Right lobe of liver (tissue), 6 donors: ENCODE results near the gene ITGAV. TPM values are rescaled to one million over a fixed set of nuclear protein-coding genes. Genes with fewer than 3 reads are reported as not detected.

Source experiments
- ATAC-seq, 4 donors: fragments of 200-7000 bp; cut with Tn5 transposase; one replicate each; pipeline ENCODE4 v1.9.1; 2020; ENCODE audit warnings: mild to moderate bottlenecking in 4 of 4, moderate library complexity in 4 of 4
- DNase-seq, 3 donors: peaks; one replicate each; pipeline ENCODE4 v3.0.0-alpha.2; 2020
- H3K27ac ChIP-seq, 3 donors: fragments of 200-600 bp; one replicate each; pipeline ENCODE4 v1.8.0; 2022
- H3K27me3 ChIP-seq, 2 donors: fragments of 200-600 bp; one replicate each; pipeline ENCODE4 v1.8.0; 2022
- H3K36me3 ChIP-seq, 4 donors: fragments of 200-600 bp; sonication (generic) in 1 of 4; one replicate each; pipeline versions ENCODE4 v1.5.1 to v1.8.0; 2017 to 2022; ENCODE audit warnings: control low read depth in 1 of 4
- H3K4me1 ChIP-seq, 4 donors: fragments of 200-600 bp; sonication (generic) in 1 of 4; one replicate each; pipeline versions ENCODE4 v1.5.1 to v1.8.0; 2017 to 2022; ENCODE audit warnings: control low read depth in 1 of 4
- H3K4me3 ChIP-seq, 3 donors: fragments of 200-600 bp; one replicate each; pipeline ENCODE4 v1.8.0; 2022
- H3K9me3 ChIP-seq, 4 donors: fragments of 200-600 bp; sonication (generic) in 1 of 4; one replicate each; pipeline versions ENCODE4 v1.5.1 to v1.8.0; 2017 to 2022; ENCODE audit warnings: control low read depth in 1 of 4
- CTCF ChIP-seq, 4 donors: fragments of 200-600 bp in 3 of 4; fragments of 450-650 bp in 1 of 4; IDR thresholded peaks; one replicate each; pipeline versions ENCODE4 v1.5.1 to v1.8.0; 2016 to 2022; ENCODE audit warnings: antibody characterized with exemption in 4 of 4, mild to moderate bottlenecking in 2 of 4
- POLR2A ChIP-seq: fragments of 450-650 bp; IDR thresholded peaks from one replicate; pipeline ENCODE4 v1.6.1; 2017; ENCODE audit warnings: antibody characterized with exemption, mild to moderate bottlenecking
- WGBS: methylation state at CpG from one replicate; pipeline ENCODE4 v1.1.6; 2018; ENCODE audit warnings: low coverage, low lambda C conversion rate; ENCODE audit not compliant: insufficient coverage; ENCODE audit errors: missing lambda C conversion rate; 5-methylcytosine and 5-hydroxymethylcytosine counted together
- intact Hi-C, 2 donors: fragments of 100-400 bp; cut with DNase I; formaldehyde crosslinking; loops; one replicate each; pipeline versions ENCODE4 v1.11.2 to v1.14.1; 2022
- total RNA-seq, 6 experiments: library from RNA; depleted of rRNA in 2 of 6; stranded (reverse); fragments of >200 nt in 2 of 6; fragmentation: NEBNext Ultra II Directional in 3 of 6; extraction: Animal tissue kit (Norgen Biotek cat#: 25700) in 3 of 6; gene quantifications; one replicate each; pipeline versions ENCODE4 v1.1.0 to v1.2.4, GENCODE V29; 2016 to 2023
- donor health status: DM: no; HTN: yes; CAD: no.
- donor health status: DM: no; HTN: no; CAD: no.
- donor health status: DM: no; HTN: no; CAD: no.
- donor health status: DM: no; HTN: yes; CAD: no.
- donor health status: DM: no; HTN: yes; CAD: no.

ITGAV gene
- total RNA-seq, 6 experiments from 2014 or later, result 16.3 to 48.4 (median 26.4) TPM

- H3K9me3 ChIP-seq, result no peaks in the 10 kb centered on the region
- H3K27me3 ChIP-seq, result no peaks in the 10 kb centered on the region
- DNase-seq (no peak), ATAC-seq (no peak)
- TF ChIP-seq POLR2A, result no peak
- TF ChIP-seq CTCF (IDR thresholded peaks at IDR 0.05), result no peak
- no peak overlapping the region for H3K4me3 ChIP-seq
- H3K4me1 ChIP-seq, result no peaks in the 10 kb centered on the region
- no peaks in the 10 kb centered on the region for H3K36me3 ChIP-seq
- intact Hi-C loops, result no loop called here
- H3K27ac ChIP-seq, result no peak overlapping the region
Measured at GRCh38 chr2:186699742-186700141, 109.9 kb downstream of the ITGAV start.

GRCh38 chr2:186702006-186702405 is 112.2 kb downstream of the ITGAV start:
- Histone ChIP-seq H3K27ac (no peak overlapping the region), H3K4me1 (no peaks in the 10 kb centered on the region), H3K27me3 (no peaks in the 10 kb centered on the region), H3K36me3 (no peaks in the 10 kb centered on the region), H3K4me3 (no peak overlapping the region), H3K9me3 (no peaks in the 10 kb centered on the region)
- no peak for TF ChIP-seq POLR2A
- no peak for TF ChIP-seq CTCF (IDR thresholded peaks at IDR 0.05)
- WGBS, result 61% methylated on average over 2 of the region's 2 CpGs
- intact Hi-C loops, result no loop called here
- ATAC-seq, result no peak
- no peak for DNase-seq

- no peaks in the 10 kb centered on the region for H3K4me1 ChIP-seq
- no peaks in the 10 kb centered on the region for H3K36me3 ChIP-seq
- H3K4me3 ChIP-seq, result no peak overlapping the region
- no peak for DNase-seq
- no peak overlapping the region for H3K27ac ChIP-seq
- H3K27me3 ChIP-seq, result no peaks in the 10 kb centered on the region
- TF ChIP-seq CTCF (IDR thresholded peaks at IDR 0.05) (no peak), POLR2A (no peak)
- intact Hi-C loops, result no loop called here
- 69% methylated on average over 2 of the region's 2 CpGs for WGBS
- no peaks in the 10 kb centered on the region for H3K9me3 ChIP-seq
- no peak for ATAC-seq
Measured at GRCh38 chr2:186702501-186702900, 112.6 kb downstream of the ITGAV start.

- TF ChIP-seq POLR2A, result no peak
- no peak for TF ChIP-seq CTCF (IDR thresholded peaks at IDR 0.05)
- DNase-seq (no peak), ATAC-seq (no peak)
- no peaks in the 10 kb centered on the region for H3K27me3 ChIP-seq
- H3K9me3 ChIP-seq, result no peaks in the 10 kb centered on the region
- no peak overlapping the region for H3K27ac ChIP-seq
- no peak overlapping the region for H3K4me3 ChIP-seq
- H3K36me3 ChIP-seq, result no peaks in the 10 kb centered on the region
- 54% methylated on average over 3 of the region's 3 CpGs for WGBS
- intact Hi-C loops, result no loop called here
- no peaks in the 10 kb centered on the region for H3K4me1 ChIP-seq
Measured at GRCh38 chr2:186704897-186705296, 115.0 kb downstream of the ITGAV start.
